ENCODE measurements around the gene UQCR10.

- TF ChIP-seq CTCF (IDR thresholded peaks at IDR 0.05; ENCODE audit: borderline replicate concordance, extremely low read depth, low read length, poor library complexity, severe bottlenecking) (no peak), EZH2 (IDR thresholded peaks at IDR 0.05; ENCODE audit: borderline replicate concordance, low read depth, low read length, severe bottlenecking) (no peak)
Measured at GRCh38 chr22:29758068-29758622, 9.0 kb upstream of the UQCR10 start.

All from DND-41 (cell line).